GM21737 (cell line): ENCODE data around the gene LSM14B.
A peak's percentile ranks its signal among the peaks of the same experiment; 100 is the strongest.
"Not testable (repeated sequence)": the region's sequence is repeated elsewhere in the genome, so short reads cannot be mapped to it uniquely, and the experiment has no call there.

ENCODE experiments used
- ATAC-seq: cut with Tn5 transposase; IDR thresholded peaks from one replicate; pipeline ENCODE4 v1.9.1; 2021; ENCODE audit warnings: mild to moderate bottlenecking, moderate library complexity; ENCODE audit not compliant: unreplicated experiment

The LSM14B gene

DNA sequence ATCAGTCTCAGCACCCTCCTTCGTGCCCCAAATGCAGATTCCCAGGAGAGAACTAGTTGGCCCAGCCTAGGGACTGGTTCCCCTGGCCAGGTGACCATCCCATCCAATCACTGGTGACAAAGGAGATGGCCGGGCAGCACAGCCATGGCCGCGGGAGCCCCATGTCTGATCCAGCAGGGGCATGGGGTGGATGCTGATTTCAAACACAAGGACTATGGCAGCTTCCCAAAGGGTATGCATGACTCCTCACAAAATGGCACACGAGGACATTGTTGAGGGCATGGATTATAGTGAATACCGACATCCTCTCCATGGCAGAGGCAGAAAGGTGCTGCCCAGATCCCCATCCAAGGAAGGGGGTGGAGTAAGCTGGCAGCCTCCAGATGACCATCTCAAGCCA is 9.9 kb upstream of the LSM14B start:
- no peak for ATAC-seq

DNA sequence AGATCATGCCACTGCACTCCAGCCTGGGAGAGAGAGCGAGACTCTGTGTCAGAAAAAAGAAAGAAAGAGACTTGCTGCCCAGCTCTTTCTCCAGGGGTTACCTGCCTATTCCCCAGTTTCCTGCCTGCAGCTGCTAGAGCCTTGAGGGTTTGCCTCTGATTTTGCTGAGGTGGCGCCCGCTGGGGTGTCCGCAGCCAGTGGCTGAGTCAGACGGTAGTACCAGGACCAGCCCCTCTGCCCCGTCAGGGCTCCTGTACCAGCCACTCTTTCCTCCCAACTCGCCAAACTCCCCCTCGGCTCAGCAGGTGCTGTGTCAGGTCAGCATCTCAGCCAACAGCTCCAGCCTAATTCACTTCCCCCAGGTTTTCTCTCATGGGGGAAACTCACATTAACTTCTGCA is 7.4 kb upstream of the LSM14B start:
- ATAC-seq = no peak

DNA sequence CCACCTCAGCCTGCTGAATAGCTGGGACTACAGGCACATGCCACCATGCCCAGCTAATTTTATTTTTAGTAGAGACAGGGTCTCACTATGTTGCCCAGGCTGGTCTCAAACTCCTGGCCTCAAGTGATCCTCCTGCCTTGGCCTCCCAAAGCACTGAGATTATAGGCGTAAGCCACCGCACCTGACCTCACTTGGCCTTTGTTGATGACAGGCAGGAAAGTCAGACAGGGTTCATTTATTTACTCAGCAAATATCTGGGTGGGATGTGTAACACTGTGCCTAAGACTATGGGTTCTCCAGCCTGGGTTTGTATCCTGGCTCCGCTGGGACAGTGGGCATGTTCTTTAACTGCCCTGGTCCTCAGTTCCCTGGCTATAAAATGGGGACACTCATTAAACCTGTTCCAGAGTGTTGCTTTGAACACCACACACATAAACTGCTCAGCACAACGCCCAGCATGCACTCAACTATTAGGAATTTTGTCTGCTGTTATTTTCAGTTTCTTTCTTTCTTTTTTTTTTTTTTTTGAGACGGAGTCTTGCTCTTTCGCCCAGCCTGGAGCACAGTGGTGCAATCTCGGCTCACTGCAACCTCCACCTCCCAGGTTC is 6.4 kb upstream of the LSM14B start:
- ATAC-seq = not testable (repeated sequence)

DNA sequence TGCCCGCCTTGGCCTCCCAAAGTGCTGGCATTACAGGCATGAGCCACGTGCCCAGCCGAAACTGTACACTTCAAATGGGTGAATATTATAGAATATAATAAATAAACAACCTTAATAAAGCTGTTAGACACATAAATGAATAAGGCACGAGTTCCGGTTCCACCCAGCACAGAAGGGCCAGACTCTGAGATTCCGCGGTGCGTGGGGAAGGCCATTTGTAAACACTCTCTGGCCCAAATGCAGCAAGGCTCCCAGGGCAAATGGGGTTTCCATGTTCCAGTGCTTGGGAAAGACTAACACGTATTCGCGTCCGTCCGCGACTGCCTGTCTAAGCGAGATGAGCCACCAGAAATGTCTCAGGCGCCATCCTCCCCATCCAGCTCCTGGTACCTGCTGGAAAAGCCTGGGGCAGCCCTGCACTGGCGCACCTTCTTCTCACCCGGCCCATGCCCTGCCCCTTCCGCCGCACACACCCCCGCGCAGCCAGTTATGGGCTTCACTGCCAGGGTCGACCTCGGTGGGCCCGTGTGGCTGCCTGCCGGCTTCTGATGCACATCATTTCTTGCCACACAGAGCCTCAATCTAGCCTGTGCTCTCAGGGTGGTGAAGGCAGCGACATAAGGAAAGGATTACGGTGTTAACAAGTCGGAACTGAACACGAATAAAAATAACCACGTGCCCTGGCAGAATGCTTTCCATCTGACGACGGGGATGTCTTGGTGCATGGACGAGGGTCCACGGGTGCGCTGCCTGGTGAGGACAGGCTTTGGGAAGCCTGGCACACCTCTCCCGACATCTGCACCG is 5.5 kb upstream of the LSM14B start:
- no peak for ATAC-seq

DNA sequence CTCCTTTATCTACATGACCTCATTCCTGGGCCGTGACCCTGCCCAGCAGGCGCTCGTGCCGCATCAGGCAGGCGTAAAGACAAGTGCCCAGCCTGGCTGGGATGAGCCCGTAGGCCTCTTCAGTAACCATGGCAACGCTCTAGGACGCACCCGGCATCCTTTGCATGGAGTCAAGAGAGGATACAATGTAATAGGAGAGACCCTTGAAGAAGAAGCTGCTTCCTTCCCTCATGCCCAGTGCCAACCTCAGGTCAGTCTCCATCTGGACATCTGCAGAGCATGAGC is 5.0 kb upstream of the LSM14B start:
- ATAC-seq = no peak

DNA sequence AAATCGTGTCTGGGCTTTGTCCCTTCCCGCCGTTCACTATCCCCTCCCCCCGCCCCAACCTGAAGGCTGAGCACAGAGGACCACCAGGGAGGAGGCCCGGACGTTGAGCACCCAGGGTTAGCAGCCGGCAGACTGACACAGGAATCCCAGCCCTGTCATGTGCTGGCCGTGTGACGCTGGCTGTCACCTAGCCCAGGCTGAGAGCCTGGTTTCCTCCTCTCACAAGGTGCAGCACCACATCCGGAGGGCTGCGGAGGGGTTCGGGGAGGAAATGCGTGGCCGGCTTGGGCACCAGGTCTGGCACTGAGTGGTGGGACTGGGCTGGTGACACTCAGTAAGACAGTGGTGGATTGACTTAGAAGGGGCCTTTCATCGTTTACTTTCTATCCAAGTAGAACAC is 4.6 kb upstream of the LSM14B start:
- ATAC-seq = no peak

DNA sequence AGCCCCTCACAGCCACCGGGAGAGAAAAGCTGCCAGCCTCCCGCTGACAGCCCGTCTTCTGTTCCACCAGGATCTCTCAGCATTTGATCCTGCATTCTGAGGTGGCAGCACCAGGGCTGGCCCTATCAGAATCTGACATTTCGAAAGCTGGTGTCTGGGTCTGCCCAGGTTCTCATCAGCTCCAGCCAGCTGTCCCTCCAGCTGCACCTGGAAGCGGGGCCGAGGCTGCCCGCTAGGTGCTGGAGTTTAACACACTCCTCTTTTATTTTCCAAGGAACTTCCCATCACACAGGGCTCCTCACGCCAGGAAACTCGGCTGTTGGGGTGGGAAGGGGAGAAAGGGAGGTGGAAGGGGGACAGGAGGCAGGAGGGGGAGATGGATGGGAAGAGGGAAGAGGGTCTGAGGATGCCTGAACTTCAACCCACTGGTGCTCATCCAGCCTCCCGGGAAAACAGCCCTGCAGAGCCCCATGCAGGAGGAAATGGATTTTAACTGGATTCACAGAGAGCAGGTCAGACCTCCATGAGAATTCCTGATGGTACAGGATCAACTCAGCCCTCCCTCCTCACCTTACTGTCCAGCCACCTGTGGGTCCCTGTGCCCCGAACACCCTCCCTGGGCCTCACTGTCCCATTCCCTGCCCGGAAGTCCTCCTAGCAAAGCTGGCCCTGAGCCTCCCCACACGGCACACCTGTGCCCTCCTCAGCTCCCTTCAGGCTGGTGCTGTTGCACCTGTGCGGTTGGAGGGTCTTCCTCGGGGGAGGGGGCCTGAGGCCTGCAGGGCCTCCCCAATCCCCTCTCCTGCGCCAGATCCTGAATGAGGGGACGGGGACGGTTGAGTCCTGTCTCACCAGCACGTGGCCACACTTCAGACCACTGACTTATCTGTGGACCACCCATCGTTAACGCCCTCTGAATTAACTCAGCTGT is 3.9 kb upstream of the LSM14B start:
- no peak for ATAC-seq

DNA sequence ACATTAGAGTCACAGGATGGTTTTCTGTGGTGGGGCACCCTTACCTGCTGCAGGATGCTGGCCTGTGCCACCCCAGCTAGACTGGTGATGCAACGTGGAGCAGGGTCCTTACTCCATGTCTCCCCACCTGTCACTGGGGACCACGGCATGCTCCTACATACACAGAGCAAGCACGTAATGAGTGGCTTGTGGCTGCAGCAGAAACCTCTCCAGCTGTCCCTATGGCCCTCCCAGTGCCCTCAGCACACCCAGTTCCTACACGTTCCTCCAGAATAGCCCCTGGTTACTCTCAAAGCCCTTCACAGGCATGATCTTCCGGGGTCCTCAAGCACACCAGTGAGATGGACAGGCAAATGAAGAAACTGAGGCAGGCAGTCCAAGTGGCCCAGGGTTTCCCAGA is 3.2 kb upstream of the LSM14B start:
- no peak for ATAC-seq

DNA sequence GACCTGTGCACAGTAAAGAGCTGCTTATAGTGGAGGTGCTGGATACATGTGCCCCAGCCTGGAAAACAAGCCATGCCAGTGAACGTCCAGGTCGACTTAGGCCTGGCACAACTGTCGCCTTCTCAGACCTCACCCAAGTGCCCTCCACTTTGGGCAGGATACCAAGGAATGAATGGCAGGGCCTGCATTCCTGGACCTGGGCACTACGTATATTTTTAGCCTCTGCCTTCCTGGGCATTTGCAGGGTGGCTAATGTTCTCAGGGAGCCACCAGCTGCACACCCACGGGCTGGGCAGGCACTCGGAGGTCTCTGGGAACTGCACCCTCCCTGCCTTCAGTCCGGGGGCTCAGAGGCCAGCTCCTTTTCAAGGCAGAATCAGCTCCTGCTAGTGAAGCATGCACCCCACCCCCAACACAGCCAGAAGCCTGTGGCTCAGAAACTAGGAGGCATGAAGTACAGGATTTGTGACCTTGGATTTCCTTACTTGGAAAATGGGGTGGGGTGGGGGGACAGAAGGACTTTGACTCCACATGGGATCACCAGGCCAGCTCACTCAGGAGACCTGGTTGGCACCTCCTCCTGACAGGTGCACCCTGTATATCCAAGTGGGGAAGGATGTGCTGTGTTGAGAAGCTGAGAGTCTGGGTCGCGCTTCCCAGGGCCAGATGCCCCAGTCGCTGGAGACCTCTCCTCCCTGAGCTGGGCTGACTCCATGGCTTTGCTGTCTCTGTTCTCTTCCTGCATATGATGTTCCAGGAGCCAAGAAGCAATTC is 2.5 kb upstream of the LSM14B start:
- ATAC-seq = no peak

DNA sequence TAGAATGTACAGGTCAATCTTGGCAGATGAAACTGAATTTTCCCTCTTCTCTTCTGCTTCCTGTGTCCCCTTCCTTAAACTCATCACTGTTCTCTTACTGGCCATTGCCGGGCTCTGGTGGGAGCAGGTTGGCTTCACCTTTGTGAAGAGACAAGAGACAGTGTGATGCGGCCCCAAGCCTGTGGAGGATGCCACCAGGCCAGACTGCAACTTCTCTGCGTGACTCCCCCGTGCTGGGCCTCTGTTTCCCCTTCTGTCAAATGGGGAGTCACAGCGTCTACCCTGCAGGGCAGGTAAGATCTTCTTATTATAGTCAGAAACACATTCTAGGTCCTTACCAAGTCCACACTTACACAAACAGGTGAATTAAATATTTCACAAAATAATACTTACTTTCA is 1.9 kb upstream of the LSM14B start:
- ATAC-seq = no peak

DNA sequence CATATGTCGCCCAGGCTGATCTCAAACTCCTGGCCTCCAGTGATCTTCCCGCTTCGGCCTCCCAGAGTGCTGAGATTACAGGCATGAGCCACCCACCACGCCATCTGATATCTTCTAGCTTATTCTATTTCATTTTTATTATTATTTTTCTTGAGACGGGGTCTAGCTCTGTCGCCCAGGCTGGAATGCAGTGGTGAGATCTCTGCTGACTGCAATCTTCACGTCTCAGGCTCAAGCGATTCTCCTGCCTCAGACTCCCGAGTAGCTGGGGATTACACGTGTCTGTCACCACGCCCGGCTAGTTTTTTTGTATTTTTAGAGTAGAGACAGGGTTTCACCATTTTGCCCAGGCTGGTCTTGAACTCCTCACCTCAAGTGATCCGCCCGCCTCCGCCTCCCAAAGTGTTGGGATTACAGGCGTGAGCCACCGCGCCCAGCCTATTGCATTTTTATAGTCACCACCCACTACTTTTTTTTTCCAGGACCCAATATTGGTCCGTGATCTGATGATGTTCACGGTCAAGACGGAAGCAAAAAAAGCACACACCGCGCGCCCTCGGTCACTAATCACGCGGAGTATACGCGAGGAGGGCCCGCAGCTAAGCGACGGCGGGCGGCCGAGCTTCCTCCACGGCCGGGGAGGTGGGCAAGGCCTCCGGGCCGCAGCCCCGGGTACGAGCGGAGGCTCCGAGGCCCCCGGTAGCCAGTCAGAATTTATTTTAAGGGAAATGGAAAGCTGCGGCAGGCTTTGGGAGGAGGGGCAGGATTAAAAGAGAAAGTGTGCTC is 1.1 kb upstream of the LSM14B start:
- peak; percentile 11 for ATAC-seq

DNA sequence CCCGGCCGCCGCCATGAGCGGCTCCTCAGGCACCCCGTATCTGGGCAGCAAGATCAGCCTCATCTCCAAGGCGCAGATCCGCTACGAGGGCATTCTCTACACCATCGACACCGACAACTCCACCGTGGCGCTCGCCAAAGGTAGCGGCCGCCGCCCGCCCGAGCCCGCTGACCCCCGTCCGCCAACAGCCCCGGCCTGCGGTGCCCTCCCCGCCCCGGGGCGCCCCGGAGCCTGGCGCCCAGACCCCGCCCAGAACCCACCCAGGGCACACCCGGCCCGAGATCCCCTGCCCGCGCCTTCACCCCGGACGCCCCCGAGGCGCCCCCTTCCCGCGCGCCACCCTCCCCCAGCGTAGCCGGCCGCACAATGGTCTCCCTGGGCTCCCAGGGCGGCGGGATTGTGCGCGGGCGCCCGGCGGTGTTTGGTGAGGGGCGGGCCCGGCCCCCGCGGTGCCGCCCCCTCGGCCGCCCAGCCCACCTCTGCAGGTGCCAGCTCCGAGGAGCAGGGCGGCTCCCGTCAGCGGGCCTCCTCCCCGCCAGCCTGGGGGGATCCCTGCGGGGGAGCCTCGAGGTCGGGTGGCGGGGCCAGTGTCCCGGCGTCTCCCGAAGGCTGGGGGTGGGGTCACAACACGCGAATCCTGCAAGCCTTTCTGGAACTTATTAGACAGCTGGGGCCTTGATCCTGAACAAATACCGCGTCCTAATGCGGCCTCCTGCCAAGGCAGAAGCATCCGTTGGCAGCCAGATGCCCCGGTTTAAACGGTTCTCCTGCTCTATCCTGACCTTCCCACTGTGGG is 577 bp downstream of the LSM14B start:
- peak; percentile 10 for ATAC-seq

DNA sequence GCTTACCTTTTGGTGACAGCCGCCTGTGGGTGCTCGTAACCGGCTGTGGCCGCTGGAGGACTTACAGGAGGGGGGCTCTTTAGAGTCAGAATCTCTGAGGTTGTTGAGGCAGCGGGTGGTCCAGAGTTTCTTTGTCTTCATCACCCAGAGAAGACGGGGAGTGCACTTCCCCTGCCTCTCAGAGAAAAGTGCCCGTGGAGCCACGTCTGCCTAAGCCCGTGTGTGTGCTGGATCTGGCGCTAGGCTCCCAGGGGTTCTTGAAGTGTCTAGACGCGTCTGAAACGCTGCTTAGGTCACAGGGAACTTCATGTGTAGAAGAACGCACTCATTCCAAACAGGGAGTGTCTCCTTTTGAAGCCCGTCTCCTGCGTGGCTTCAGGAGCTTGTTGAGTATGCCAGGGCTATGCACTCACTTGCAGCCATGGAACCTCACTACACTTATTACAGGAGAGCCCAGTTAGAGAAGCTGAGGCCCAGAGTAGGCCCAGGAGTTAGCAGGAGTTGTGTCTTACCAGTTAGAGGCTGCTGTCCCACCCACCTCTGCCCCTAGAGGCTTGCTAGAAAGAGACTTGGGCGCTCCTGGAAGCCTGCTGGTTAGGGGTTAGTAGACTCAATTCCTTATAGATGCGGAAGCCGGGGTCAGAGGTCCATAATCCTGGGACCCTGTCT is 1.3 kb downstream of the LSM14B start:
- no peak for ATAC-seq

DNA sequence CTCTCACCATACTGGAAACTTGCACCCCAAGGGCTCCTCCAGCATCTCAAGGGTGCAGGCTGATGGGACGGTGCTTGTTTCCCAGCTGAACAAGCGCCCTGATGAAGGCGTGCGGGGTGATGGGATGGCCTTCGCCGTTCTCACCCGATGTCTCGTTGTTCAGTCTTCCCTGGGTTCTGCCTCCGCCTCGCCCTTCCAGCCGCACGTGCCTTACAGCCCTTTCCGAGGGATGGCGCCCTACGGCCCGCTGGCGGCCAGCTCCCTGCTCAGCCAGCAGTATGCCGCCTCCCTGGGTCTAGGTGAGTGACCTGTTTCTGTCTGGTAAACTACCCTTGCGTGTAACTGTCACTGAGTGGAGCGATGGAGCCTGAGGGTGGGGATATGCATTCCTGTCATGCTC is 3.9 kb downstream of the LSM14B start:
- ATAC-seq = no peak

DNA sequence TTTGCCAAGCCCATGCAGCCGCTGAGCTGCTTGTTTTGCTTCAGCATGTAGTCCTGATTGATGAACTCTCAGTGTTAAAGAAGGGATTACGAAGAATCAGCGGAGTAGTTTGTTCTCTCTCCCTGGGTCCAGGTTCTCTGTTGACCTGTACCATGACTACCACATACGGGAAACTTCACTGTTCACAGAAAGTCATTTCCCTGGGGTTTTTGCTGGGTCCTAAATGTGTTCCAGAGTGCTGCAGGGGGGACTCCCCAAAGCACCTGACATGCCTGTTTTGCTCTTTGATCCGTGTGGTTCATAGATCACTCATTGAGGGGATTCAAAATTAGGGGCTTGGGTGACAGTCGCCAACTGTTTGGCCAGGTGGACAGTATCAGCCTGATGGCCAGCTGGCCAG is 5.5 kb downstream of the LSM14B start:
- ATAC-seq = no peak

DNA sequence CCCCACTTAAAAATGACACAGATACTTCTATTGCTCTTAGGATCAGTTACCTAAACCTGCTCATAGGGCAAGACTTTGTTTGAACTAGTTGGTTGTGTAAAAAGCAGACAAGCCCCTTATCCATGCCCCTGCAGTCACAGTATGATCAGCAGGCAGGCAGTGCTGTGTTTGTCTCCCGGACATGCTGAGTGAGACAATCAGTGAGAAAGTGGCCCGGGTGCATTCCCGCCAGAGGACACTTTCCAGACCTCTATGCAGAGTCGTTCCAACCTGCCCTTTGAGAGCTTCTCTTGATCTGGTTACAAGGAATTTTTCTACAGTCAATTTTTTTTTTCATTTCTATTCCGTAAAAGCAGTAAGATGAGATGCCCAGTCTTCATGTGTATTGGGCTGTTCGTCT is 6.2 kb downstream of the LSM14B start:
- ATAC-seq = no peak

DNA sequence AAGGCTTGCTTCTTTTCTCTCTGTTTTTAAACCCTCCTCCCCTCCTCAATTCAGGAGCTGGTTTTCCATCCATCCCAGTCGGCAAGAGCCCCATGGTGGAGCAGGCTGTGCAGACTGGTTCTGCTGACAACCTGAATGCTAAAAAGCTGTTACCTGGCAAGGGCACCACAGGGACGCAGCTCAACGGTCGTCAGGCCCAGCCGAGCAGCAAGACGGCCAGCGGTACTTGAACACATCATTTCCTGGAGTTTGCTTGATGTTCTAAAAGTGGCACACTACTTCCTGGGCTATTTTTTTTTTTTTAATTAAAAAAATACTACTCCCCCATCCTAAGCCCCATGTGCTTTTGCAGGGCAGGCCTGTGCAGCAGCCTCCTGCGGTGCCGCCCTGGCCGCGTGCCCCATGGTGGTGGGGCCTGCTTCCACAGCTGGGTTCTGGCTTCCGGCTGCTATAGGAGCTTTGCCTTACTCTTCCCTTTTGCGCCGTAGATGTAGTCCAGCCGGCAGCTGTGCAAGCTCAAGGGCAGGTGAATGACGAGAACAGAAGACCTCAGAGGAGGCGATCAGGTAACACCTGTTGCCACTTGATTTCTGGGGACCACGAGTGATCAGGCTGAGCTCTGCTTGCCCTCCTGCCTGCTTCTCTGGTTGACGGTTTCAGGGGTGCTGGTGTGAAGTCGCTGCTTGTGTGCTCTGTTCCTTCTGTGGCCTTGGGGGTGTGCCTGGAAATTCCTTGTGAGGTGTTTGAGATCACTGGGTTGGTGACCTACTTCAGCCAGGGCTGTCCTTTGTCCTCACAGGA is 7.7 kb downstream of the LSM14B start:
- no peak for ATAC-seq
